SK-N-SH (cell line): ENCODE results near the gene MICALL1. TPM values are rescaled to one million over a fixed set of nuclear protein-coding genes. Genes with fewer than 3 reads are reported as not detected.

Experiments used
- CTCF ChIA-PET: fragments of 300-600, 350-600 bp; formaldehyde crosslinking; extraction: SDS; loops from one replicate; lab custom pipeline; 2021; lab: Yijun Ruan, JAX
- POLR2A ChIA-PET: fragments of 350-600 bp; sonication (Branson Sonifier 250); formaldehyde crosslinking; extraction: SDS; loops from one replicate; lab custom pipeline; 2020; ENCODE audit warnings: antibody characterized with exemption, inconsistent platforms; lab: Yijun Ruan, JAX
- DNase-seq: peaks from one replicate; pipeline ENCODE4 v3.0.0; 2012
- H2AFZ ChIP-seq: fragments of 200-600 bp; sonication (generic); 2 replicates; pipeline ENCODE4 v1.8.1; 2016; ENCODE audit warnings: antibody characterized with exemption, mild to moderate bottlenecking, low read depth
- H3F3A ChIP-seq: fragments of 200-600 bp; sonication (generic); replicated peaks from 2 replicates; pipeline ENCODE3; 2016; ENCODE audit warnings: antibody characterized with exemption, mild to moderate bottlenecking; ENCODE audit not compliant: insufficient read depth
- H3K27ac ChIP-seq, 2 experiments: fragments of 200-500 bp in 1 of 2; fragments of 200-600 bp in 1 of 2; sonication (Bioruptor generic) in 1 of 2; sonication (generic), shearing (Covaris generic) in 1 of 2; 2 replicates each; pipeline versions ENCODE4 v1.5.1 to v1.6.1; 2014 to 2016; ENCODE audit warnings: low read depth in 2 of 2, inconsistent platforms in 1 of 2, low read length in 1 of 2, mild to moderate bottlenecking in 1 of 2, mixed read lengths in 1 of 2
- H3K27me3 ChIP-seq: fragments of 200-600 bp; sonication (generic), shearing (Covaris generic); 2 replicates; pipeline ENCODE4 v1.6.1; 2016; ENCODE audit warnings: mixed run types; ENCODE audit not compliant: insufficient read depth
- H3K36me3 ChIP-seq, 2 experiments: fragments of 200-500 bp in 1 of 2; fragments of 200-600 bp in 1 of 2; sonication (Bioruptor generic) in 1 of 2; sonication (generic) in 1 of 2; replicated peaks in 1 of 2; 2 replicates each; pipeline versions ENCODE3 to v1.5.1; 2014 to 2016; ENCODE audit warnings: low read length in 1 of 2, mild to moderate bottlenecking in 1 of 2; ENCODE audit not compliant: insufficient read depth in 2 of 2, control insufficient read depth in 1 of 2
- H3K4me1 ChIP-seq, 2 experiments: fragments of 200-500 bp in 1 of 2; fragments of 200-600 bp in 1 of 2; sonication (Bioruptor generic) in 1 of 2; sonication (generic), shearing (Covaris generic) in 1 of 2; 2 replicates each; pipeline versions ENCODE4 v1.5.1 to v1.6.1; 2014 to 2016; ENCODE audit warnings: low read depth in 1 of 2, low read length in 1 of 2, mixed run types in 1 of 2; ENCODE audit not compliant: insufficient read depth in 2 of 2, control insufficient read depth in 1 of 2
- H3K4me2 ChIP-seq: fragments of 200-600 bp; sonication (generic), shearing (Covaris generic); 2 replicates; pipeline ENCODE4 v1.6.1; 2017; ENCODE audit warnings: mixed run types
- H3K4me3 ChIP-seq, 2 experiments: fragments of 200-500 bp in 1 of 2; fragments of 200-600 bp in 1 of 2; sonication (Bioruptor generic) in 1 of 2; sonication (generic), shearing (Covaris generic) in 1 of 2; 2 replicates each; pipeline versions ENCODE4 v1.5.1 to v1.8.1; 2014 to 2016; ENCODE audit warnings: low read depth in 2 of 2, inconsistent platforms in 1 of 2, low read length in 1 of 2, mild to moderate bottlenecking in 1 of 2, mixed read lengths in 1 of 2, moderate library complexity in 1 of 2
- H3K79me2 ChIP-seq: fragments of 200-600 bp; sonication (generic); 2 replicates; pipeline ENCODE4 v1.8.1; 2017; ENCODE audit warnings: mild to moderate bottlenecking; ENCODE audit not compliant: insufficient read depth
- H3K9ac ChIP-seq: fragments of 200-600 bp; sonication (generic); 2 replicates; pipeline ENCODE4 v1.6.1; 2017; ENCODE audit warnings: mixed run types
- H3K9me2 ChIP-seq: fragments of 200-600 bp; sonication (generic); 2 replicates; pipeline ENCODE4 v1.6.1; 2017; ENCODE audit warnings: mixed run types
- H3K9me3 ChIP-seq: fragments of 200-600 bp; sonication (generic); 2 replicates; pipeline ENCODE4 v1.6.1; 2017; ENCODE audit warnings: mixed run types, mild to moderate bottlenecking, moderate library complexity
- H4K20me1 ChIP-seq: fragments of 200-600 bp; sonication (generic); 2 replicates; pipeline ENCODE4 v1.6.1; 2017; ENCODE audit warnings: mild to moderate bottlenecking, mixed run types; ENCODE audit not compliant: insufficient read depth
- CHD2 ChIP-seq: fragments of 150-350 bp; IDR thresholded peaks from 2 replicates; pipeline ENCODE4 v1.6.1; 2018; ENCODE audit warnings: low read length; ENCODE audit not compliant: partially characterized antibody
- ELF1 ChIP-seq: IDR thresholded peaks from 2 replicates; pipeline ENCODE4 v1.4.0; 2012
- EP300 ChIP-seq, 2 experiments: IDR thresholded peaks; 2 replicates each; pipeline versions ENCODE4 v1.4.0 to v1.6.1; 2012; ENCODE audit warnings: borderline replicate concordance in 1 of 2, low read depth in 1 of 2, low read length in 1 of 2
- FOXJ3 ChIP-seq: sonication (generic); formaldehyde crosslinking; IDR thresholded peaks from 2 replicates; pipeline ENCODE4 v1.5.1; 2020; ENCODE audit warnings: mild to moderate bottlenecking, missing genetic modification reagents
- GATA2 ChIP-seq: sonication (generic); formaldehyde crosslinking; IDR thresholded peaks from 2 replicates; pipeline ENCODE4 v1.5.0; 2020; ENCODE audit warnings: mild to moderate bottlenecking, missing genetic modification reagents
- JUND ChIP-seq: IDR thresholded peaks from 2 replicates; pipeline ENCODE4 v1.4.0; 2012
- MAX ChIP-seq: IDR thresholded peaks from 2 replicates; pipeline ENCODE4 v1.4.0; 2012; ENCODE audit warnings: low read depth
- MEF2A ChIP-seq: IDR thresholded peaks from 2 replicates; pipeline ENCODE4 v1.4.0; 2012; ENCODE audit warnings: low read depth, borderline replicate concordance
- MXI1 ChIP-seq: IDR thresholded peaks from 2 replicates; pipeline ENCODE4 v1.6.1; 2012; ENCODE audit warnings: mild to moderate bottlenecking, low read depth, low read length, improper control_type of control experiment
- POLR2AphosphoS5 ChIP-seq: IDR thresholded peaks from 2 replicates; pipeline ENCODE4 v1.6.1; 2012; ENCODE audit warnings: low read depth, low read length
- RCOR1 ChIP-seq: fragments of 150-350 bp; IDR thresholded peaks from 2 replicates; pipeline ENCODE4 v1.6.1; 2017; ENCODE audit warnings: antibody characterized with exemption, low read length
- SMC3 ChIP-seq: IDR thresholded peaks from 2 replicates; pipeline ENCODE4 v1.6.1; 2012; ENCODE audit warnings: low read depth, low read length, improper control_type of control experiment
- USF1 ChIP-seq: IDR thresholded peaks from 2 replicates; pipeline ENCODE4 v1.4.0; 2012; ENCODE audit warnings: low read depth, borderline replicate concordance
- USF2 ChIP-seq: fragments of 150-350 bp; IDR thresholded peaks from 2 replicates; pipeline ENCODE4 v1.6.1; 2017; ENCODE audit warnings: antibody characterized with exemption, low read length, low read depth, borderline replicate concordance
- YY1 ChIP-seq: IDR thresholded peaks from 2 replicates; pipeline ENCODE4 v1.4.0; 2012; ENCODE audit warnings: low read depth, mild to moderate bottlenecking
- WGBS: methylation state at CpG from one replicate; pipeline ENCODE4 v1.1.6; 2017; ENCODE audit warnings: low lambda C conversion rate; 5-methylcytosine and 5-hydroxymethylcytosine counted together
- polyA plus RNA-seq, 3 experiments: library from polyadenylated mRNA; depleted of rRNA; stranded (reverse); fragments of >200 nt; gene quantifications; 2 replicates each; pipeline ENCODE4 v1.2.3, GENCODE V29; 2012

MICALL1 gene
- polyA plus RNA-seq, 1 of the 3 experiments (the other 2 are of a cell fraction): 12.9 TPM

DNA sequence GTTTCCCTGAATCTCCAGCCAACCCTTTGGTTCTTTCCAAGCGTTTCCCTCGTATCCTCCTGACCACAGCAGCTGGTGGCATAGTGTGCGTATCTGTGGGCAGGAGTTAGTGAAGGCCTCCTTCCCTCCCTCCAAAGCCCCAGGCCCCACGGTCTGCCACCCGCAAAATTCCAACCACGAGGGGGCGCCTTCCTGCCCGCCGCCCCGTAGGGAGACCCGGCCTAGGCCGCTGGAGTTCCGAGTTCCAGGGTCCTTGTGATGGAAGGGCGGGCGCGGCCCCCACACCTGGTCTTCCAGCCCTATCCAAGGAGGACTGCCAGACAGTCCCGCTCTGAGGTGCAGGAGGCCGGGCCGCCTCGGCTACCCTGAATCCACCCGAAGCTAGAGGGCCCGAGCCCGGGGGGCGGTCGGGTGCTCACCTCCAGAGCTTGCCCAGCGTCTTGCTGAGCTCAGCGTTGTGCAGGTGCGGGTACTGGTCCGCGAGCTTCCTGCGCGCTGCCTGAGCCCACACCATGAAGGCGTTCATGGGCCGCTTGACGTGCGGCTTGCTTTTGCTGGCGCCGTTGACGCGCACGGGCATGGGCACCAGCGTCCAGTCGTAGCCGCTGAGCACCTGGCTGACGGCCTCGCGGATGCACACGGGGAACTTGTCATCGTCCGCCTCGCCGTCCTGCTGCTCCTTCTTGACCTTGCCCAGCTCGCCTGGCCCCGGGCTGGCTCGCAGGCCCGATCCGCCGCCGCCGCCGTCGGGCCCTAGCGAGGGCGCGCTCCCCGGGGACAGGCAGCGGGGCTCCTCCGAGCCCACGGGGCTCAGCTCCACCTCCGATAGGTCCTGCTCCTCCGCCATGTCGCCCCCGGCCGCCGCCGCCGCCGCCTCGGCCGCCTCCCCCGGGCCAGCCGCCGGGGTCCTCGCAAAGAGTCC lies 77.1 kb downstream of the MICALL1 start:
- Histone ChIP-seq H3K36me3 (no peaks in the 10 kb centered on the region), H3K9ac (no peak overlapping the region), H3K9me3 (no peaks in the 10 kb centered on the region), H3K4me2 (no peak overlapping the region), H4K20me1 (no peaks in the 10 kb centered on the region), H3K27ac (no peak overlapping the region), H3K27me3 (no peaks in the 10 kb centered on the region), H3K79me2 (no peaks in the 10 kb centered on the region), H3F3A (no peaks in the 10 kb centered on the region), H3K4me3 (no peak overlapping the region), H3K4me1 (no peaks in the 10 kb centered on the region), H2AFZ (no peak overlapping the region), H3K9me2 (no peaks in the 10 kb centered on the region)
- 95% methylated on average over 8 of the region's 84 CpGs for WGBS
- DNase-seq: no peak
- ChIA-PET POLR2A (no interaction called here), CTCF (no interaction called here)
- TF ChIP-seq USF1: no peak
- no peak for TF ChIP-seq MEF2A
- TF ChIP-seq MAX: no peak
- no peak for TF ChIP-seq YY1
- TF ChIP-seq EP300 (IDR thresholded peaks at IDR 0.05; ENCODE audit: borderline replicate concordance in 1 of 2, low read depth in 1 of 2, low read length in 1 of 2): no peak
- TF ChIP-seq FOXJ3 (CRISPR knock-in tag): no peak
- TF ChIP-seq ELF1: no peak
- no peak for TF ChIP-seq RCOR1
- TF ChIP-seq SMC3: no peak
- no peak for TF ChIP-seq POLR2AphosphoS5
- TF ChIP-seq JUND: no peak
- TF ChIP-seq CHD2: no peak
- TF ChIP-seq USF2: no peak
- no peak for TF ChIP-seq GATA2 (CRISPR knock-in tag)
- TF ChIP-seq MXI1: no peak
